Upper lobe of left lung (tissue), 4 donors: ENCODE results near the gene PLCB1.

ENCODE experiments used
- CTCF ChIP-seq, 6 experiments: fragments of 450-650 bp in 4 of 6; fragments of 200-600 bp in 2 of 6; sonication (generic) in 2 of 6; IDR thresholded peaks; one replicate each; pipeline ENCODE4 v1.5.1; 2016 to 2019; ENCODE audit warnings: antibody characterized with exemption in 6 of 6
- POLR2A ChIP-seq, 4 donors: fragments of 450-650 bp; IDR thresholded peaks; one replicate each; pipeline ENCODE4 v1.5.1; 2016 to 2017; ENCODE audit warnings: antibody characterized with exemption in 4 of 4, mild to moderate bottlenecking in 2 of 4
- POLR2AphosphoS5 ChIP-seq, 2 donors: sonication (generic); formaldehyde crosslinking; IDR thresholded peaks; one replicate each; pipeline ENCODE4 v1.5.1; 2017; ENCODE audit warnings: antibody characterized with exemption in 2 of 2

DNA sequence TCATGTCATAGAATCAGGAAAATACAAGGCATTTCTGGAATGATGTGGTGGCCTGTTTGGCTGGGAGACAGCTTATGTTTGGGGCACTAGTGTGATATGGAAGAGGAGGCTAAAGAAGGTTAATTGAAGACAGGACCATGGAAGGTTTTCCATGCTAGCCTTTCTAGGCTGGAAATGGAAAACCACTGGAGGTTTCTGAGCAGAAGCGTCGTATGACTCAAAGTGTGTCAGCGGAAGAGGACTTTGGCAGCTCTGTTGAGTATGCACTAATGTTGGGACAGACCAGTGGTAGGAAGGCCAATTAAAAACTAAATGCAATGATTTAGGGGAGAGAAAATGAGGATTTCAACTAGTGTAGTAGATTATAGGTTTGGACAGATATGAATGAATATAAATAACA lies 413.1 kb downstream of the PLCB1 start:
- TF ChIP-seq CTCF (IDR thresholded peaks at IDR 0.05), result no peak
- TF ChIP-seq POLR2A (IDR thresholded peaks at IDR 0.05), result no peak
- TF ChIP-seq POLR2AphosphoS5 (IDR thresholded peaks at IDR 0.05), result no peak
